A673 (cell line): ENCODE data around the gene FUBP1.

Experiments
- CTCF ChIP-seq: fragments of 300-800, 200-600 bp; sonication (generic); conservative IDR thresholded peaks from 2 replicates; pipeline ENCODE4 v1.5.1; 2017; ENCODE audit warnings: low read depth, mild to moderate bottlenecking, antibody characterized with exemption, low read length, moderate library complexity, mixed read lengths
- EZH2 ChIP-seq: fragments of 200-600 bp; sonication (generic); IDR thresholded peaks from 2 replicates; pipeline ENCODE4 v1.6.1; 2017; ENCODE audit warnings: borderline replicate concordance, low read depth, mild to moderate bottlenecking, mixed read lengths, antibody characterized with exemption, low read length; ENCODE audit not compliant: poor library complexity, severe bottlenecking

GRCh38 chr1:77925956-77926355, 52.9 kb downstream of the FUBP1 start:
- no peak for TF ChIP-seq CTCF
- TF ChIP-seq EZH2, result no peak
